IPS-NIHi7 (cell line): ENCODE measurements around the gene MAPRE2.

Source experiments
- DNase-seq: peaks from one replicate; pipeline ENCODE4 v3.0.0; 2012; ENCODE audit warnings: mixed read lengths; ENCODE audit errors: extremely low spot score

Gene MAPRE2

GRCh38 chr18:35040988-35041814 lies at the start of gene MAPRE2:
Gene MAPRE2 (plus strand): TSS chr18:35041413. CDS start chr18:35041540, 127 bp downstream.
- peak; percentile 99 for DNase-seq

DNA sequence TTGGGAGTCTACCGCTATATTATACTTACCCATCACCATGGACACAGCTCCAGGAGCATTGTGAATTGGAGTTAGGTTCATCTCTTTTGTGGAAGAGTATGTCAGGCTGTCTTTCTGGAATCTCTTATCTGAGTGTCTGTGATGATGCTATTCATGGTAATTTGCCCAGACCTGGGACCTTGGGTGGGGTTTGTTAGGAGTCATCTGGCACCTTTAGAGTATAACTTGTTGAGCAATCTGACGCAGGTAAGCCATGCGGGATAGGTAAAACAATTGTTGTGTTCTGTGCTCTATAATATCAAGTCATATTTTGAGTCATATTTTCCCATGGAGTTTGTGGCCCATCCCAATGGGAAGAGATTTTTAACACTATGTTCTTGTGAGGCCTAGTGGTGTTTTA lies 49.7 kb upstream of the MAPRE2 start:
- no peak for DNase-seq

DNA sequence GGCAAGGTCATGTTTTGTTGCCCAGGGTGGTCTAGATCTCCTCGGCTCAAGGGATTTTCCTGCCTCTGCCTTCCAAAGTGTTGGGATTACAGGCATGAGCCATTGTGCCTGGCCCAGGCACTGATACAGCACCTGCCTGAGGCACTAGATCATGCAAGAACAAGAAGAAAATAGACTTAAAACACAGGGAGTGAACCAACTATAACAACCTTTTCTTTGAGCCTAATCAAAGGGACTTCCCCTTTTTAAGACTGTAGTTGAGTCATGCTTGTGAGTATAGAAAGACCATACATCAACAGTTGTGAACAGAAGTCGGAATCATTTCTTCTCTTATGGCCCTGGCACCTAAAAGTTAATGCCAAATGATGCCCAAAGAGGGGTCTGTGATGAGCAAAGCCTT lies 47.9 kb upstream of the MAPRE2 start:
- no peak for DNase-seq

DNA sequence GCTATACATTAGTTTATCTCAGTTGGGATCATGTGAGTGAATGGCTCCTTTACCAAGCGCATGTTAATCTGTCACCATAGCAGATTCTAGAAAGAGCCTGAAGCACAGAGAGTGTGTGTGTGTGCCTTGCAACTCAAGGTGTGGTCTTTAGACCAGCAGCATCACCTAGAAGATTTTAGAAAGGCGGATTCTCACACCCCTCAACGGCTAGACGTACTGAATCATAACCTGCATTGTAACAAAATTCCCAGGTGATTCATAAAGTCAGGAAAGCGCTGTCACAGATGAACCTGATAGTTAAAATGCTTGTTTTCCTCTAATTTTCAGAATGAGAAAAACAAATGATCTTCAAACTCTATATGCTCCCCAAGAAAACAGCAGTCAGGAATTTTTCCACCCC lies 45.5 kb upstream of the MAPRE2 start:
- DNase-seq: no peak

DNA sequence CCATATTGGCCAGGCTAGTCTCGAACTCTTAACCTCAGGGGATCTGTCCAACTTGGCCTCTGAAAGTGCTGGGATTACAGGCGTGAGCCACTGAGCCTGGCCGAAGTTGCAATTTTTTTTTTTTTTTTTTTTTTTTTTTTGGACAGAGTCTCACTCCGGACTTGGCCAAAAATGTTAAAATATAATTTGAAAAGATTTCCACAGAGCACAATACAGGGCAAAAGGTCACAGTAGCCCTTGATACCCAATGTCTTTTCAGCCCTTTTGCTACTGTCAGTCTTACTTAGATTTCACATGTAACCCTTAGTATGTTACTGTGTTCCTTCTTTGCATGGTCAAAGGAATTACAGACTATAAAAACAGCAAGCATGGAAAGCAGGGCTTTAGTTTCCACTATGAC lies 42.6 kb upstream of the MAPRE2 start:
- DNase-seq: no peak

DNA sequence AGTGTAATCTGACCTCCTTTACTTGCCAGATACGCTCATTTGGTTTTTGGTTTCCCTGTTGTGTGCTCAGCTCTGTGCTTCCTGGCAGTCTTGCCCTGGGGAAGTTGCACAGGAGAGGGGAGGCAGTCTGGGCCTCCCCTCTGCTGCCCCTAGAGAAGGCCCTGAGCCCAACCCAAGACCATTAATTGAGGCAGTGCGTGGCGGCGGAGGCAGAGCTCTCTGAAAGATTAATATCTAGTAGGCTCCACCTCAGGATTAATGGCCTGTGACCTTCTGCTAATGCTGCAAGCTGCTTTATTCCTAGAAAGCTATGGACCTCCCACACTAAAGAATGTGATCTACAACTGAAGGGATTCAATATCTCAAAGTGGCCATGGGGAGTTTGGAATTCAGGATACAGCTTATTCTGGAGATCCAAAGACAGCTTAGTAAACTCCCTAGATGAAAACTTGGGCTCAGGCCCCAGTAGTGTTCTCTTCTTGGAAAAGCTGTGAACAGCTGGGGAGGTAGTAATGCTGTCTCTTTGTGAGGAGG lies 41.4 kb upstream of the MAPRE2 start:
- peak; percentile 13 for DNase-seq

GRCh38 chr18:35000457-35000856 lies 40.8 kb upstream of the MAPRE2 start:
- DNase-seq: no peak

DNA sequence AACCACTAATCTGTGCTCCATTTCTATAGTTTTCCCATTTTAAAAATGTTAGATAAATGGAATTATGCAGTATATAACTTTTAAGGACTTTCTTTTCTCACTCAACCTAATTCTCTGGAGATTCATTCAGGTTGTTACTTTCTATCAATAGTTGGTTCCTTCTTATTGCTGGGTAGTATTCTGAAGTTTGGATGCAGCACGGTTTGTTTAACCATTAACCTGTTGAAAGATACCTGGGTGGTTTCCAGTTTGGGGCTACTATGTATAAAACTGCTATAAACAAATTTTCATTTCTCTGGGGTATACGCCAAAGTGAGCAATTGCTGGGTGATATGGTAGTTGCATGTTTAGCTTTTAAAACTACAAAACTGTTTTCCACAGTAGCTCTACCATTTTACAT lies 39.1 kb upstream of the MAPRE2 start:
- no peak for DNase-seq

DNA sequence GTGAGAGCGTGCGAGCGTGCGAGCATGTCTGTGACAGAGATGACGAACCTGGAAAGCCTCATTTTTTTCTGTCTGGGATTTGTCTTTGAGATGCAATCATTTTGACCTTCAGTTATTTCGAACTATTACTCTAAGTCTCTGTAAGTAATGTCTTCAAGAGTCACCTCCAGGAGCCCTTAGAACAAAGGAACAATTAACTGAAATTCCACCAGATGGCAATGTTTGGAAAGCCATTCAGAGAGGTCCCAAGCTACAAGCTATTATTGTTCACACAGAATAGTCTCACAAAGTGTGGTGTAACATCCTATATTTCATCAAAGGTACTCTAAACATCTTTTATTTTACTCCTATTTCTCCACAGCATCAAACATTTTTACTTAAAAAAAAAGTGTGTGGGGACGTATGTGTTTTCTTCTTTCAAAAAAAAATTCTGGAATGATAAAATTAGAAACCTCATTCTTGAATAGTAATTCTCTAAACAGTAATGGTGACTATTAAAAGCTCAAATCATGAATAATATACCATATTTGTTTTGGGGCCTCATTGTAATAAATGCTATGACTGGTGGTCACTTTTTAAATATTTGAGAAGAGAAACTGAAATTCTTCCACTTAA lies 35.1 kb upstream of the MAPRE2 start:
- peak; percentile 72 for DNase-seq

DNA sequence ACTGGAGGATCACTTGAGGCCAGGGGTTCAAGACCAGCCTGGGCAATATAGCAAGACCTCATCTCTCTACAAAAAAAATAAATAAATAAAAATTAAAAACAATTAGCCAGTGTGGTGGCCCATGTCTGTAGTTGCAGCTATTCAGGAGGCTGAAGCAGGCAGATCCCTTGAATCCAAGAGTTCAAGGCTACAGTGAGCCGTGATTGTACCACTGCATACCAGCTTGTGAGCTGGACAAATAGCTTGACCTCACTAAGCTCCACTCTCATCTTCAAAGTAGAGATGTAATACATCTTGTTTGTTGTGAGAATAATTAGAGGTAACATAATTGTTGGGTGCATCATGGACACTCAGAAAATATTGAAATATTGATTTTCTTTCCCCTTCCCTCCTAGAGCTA lies 31.1 kb upstream of the MAPRE2 start:
- no peak for DNase-seq

DNA sequence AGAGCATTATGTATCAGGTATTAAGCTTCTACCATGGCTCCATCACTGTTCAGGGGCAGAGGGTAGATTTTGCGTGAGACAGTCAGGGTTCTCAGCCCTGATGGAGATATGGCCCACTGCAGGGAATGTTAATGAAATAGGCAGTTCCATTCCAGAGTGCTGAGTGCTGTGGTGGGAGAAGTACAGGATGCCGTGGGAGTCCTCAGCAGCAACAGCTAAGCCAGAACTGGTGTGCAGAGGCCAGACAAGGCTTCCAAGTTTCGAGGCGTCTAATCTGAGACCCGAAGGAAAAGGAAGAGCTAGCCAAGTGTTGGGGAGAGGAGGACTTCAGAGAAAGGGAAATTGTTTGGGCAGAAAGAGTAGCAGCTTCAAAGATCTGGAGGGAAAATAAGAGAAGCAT lies 30.2 kb upstream of the MAPRE2 start:
- no peak for DNase-seq

DNA sequence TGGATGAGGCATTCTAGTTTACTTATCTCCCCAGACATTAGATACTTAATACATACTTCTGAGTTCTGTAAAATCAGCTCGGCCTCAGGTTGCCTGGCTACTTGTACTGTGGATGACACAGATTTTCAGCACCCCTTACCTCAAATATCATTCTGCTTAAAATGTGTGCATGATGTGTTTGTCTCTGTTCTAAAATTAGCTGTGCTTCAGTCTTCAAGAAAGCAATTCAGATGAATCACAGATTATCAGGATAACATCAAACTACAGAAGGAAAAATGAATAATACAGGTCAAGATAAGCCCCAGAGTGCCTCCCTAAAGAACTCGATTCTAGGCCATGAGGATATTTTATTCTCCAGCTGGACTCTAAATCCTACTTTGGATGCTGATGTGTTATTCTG lies 21.3 kb upstream of the MAPRE2 start:
- no peak for DNase-seq

GRCh38 chr18:35022426-35023001 lies 18.7 kb upstream of the MAPRE2 start:
- no peak for DNase-seq

GRCh38 chr18:35024196-35024595 lies 17.0 kb upstream of the MAPRE2 start:
- DNase-seq: no peak

GRCh38 chr18:35024965-35025364 lies 16.2 kb upstream of the MAPRE2 start:
- no peak for DNase-seq

- peak; percentile 61 for DNase-seq
These were observed 14.7 kb upstream of the MAPRE2 start for GRCh38 chr18:35026407-35027061.

DNA sequence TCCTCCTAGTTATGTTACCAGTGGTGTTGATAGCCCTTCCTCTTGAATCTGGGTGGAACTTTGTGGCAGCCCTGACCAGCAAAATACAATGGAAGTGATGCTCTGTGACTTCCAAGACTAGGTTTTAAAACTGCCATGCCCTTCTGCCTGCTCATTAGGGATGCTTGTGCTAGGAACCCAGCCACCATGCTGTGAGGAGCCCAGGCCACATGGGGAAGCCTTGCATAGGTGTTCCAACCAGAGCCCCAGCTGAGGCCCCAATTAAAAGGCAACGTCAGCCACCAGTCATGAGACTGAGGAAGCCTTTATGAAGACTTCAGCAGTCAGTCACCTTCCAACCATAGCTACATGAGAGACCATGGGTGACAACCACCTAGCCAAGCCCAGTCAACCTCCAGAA lies 14.0 kb upstream of the MAPRE2 start:
- no peak for DNase-seq

GRCh38 chr18:35028536-35028935 lies 12.7 kb upstream of the MAPRE2 start:
- no peak for DNase-seq

DNA sequence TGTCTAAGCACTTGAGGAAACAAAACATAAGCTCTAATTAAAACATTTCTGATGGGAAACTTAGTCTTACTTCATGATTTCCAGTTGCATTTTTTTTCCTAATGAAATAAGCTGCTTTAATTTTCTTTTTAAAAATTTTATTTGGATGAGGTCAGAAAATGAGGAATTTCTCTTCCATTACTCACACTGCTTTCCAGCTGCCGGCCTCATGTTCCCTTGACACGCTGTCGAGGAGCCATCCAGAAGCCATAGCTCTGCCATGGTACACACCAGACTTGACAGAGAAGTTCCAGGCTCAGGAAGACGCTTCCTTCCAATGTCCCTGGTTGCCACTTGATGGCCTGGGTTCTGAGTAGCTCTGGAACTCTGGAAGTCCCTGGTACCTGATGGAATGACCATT lies 12.1 kb upstream of the MAPRE2 start:
- DNase-seq: no peak

DNA sequence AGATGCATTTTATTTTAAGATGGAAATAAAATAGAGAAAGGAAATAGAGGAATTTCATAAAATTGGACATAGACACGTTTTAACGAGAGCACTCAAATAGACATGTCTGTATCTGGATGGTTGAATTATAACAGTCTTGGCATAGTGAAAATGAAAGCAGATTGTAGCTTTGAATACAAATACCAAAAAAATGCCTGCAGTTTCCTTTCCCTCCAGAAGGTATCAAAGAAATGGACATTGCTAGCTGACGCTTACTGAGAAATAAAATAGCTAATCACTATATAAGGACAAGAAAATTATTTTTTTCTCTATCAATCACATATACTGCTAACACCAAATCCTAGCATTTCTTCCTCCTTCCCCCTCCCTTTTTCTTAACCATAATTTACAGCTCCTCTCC lies 11.4 kb upstream of the MAPRE2 start:
- DNase-seq: no peak

DNA sequence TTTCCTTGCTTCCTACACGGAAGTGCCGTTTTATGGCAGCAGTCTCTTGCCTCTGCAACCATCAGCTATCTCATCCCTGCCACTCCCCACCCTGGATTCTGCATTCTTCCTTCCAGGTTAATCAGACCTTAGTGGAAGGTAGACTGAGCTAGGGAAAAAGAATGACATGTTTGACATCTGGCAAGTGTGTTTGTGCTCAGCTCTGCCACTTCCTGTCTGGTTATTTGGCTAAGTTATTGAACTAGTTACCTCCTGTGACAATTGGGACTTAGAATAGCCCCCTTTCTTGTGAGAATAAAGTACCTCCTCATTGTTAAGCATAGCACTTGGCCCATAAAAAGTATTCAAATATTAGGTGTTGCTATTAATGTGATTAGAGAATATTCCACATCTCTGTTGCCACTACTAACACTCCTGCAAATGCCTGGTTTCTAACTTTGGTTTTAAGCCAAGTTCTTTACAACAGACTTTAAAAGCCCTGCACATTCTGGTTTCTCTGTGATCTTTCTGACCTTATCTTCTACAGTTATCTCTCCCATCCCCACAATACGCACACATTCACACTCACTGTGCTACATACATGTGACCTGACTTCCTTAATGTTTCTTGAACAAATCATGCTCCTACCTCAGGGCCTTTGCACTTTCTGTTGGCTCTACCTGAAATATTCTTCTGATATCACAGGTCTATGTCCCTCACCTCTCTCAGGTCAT lies 10.8 kb upstream of the MAPRE2 start:
- no peak for DNase-seq

DNA sequence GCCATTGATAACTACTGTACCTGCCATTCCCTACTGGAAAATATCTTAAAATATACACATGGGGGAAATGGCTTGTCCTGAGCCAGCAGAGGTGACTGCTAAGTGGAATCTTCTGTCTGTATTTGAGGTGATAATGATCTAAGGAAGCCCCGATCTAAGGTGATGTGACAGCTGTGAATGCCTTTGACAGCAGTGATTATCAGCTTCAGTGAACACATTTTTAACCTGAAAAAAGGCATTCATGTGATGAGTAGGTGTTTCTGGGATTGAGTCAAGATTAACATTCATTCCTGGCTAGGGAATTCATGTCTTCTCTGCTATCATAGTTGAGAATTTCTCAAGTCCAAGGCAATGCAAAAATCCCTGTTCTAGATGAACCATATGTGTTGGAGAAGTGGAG lies 9.1 kb upstream of the MAPRE2 start:
- DNase-seq: no peak
